Ascending aorta (tissue), 2 donors: ENCODE data around the gene NUDT7. TPM values are rescaled to one million over a fixed set of nuclear protein-coding genes. Genes with fewer than 3 reads are reported as not detected.

Source experiments
- DNase-seq, 2 donors: peaks; one replicate each; pipeline ENCODE4 v3.0.0-alpha.2; 2019; ENCODE audit warnings: low spot score in 2 of 2
- H3K27ac ChIP-seq, 2 donors: fragments of 200-600 bp; sonication (generic); one replicate each; pipeline ENCODE4 v1.5.1; 2016 to 2017; ENCODE audit warnings: mild to moderate bottlenecking in 1 of 2
- H3K27me3 ChIP-seq: fragments of 200-600 bp; sonication (generic); one replicate; pipeline ENCODE4 v1.5.1; 2017
- H3K36me3 ChIP-seq, 2 donors: fragments of 200-600 bp; sonication (generic); one replicate each; pipeline ENCODE4 v1.5.1; 2016
- H3K4me1 ChIP-seq, 2 donors: fragments of 200-600 bp; sonication (generic); one replicate each; pipeline ENCODE4 v1.5.1; 2016 to 2017; ENCODE audit warnings: mild to moderate bottlenecking in 1 of 2
- H3K4me3 ChIP-seq, 2 donors: fragments of 200-600 bp; sonication (generic); one replicate each; pipeline ENCODE4 v1.5.1; 2016 to 2017; ENCODE audit warnings: mild to moderate bottlenecking in 1 of 2
- H3K9me3 ChIP-seq, 2 donors: fragments of 200-600 bp; sonication (generic); one replicate each; pipeline ENCODE4 v1.5.1; 2016
- intact Hi-C: fragments of 100-400 bp; cut with DNase I; formaldehyde crosslinking; loops from one replicate; pipeline ENCODE4 v1.15.1; 2023
- total RNA-seq: library from RNA; depleted of rRNA; stranded (reverse); fragments of >200 nt; gene quantifications from one replicate; pipeline ENCODE4 v1.1.0, GENCODE V29; 2016
- TF ChIP-seq, protein P1 (sequence below), 3 experiments: fragments of 200-600 bp in 2 of 3; fragments of 450-650 bp in 1 of 3; sonication (generic) in 2 of 3; IDR thresholded peaks; one replicate each; pipeline ENCODE4 v1.5.1; 2016 to 2019; ENCODE audit warnings: antibody characterized with exemption in 3 of 3, mild to moderate bottlenecking in 1 of 3, moderate library complexity in 1 of 3

The NUDT7 gene
- total RNA-seq, 1 donor from 2014 or later: not detected

DNA sequence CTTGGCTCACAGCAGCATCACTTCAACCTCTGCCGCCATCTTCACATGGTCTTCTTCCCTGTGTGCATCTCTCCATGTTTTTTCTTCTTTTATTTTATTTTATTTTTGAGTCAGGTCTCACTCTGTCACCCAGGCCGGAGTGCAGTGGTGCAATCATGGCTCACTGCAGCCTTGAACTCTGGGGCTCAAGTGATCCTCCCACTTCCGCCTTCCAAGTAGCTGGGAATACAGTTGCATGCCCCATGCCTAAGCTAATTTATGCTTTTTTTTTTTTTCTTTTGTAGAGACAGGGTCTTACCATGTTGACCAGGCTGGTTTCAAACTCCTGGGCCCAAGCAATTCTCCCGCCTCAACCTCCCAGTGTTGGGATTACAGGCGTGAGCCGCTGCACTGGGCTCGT is 1.9 kb downstream of the NUDT7 start:
- no peaks in the 10 kb centered on the region for H3K4me1 ChIP-seq
- no peak for DNase-seq

DNA sequence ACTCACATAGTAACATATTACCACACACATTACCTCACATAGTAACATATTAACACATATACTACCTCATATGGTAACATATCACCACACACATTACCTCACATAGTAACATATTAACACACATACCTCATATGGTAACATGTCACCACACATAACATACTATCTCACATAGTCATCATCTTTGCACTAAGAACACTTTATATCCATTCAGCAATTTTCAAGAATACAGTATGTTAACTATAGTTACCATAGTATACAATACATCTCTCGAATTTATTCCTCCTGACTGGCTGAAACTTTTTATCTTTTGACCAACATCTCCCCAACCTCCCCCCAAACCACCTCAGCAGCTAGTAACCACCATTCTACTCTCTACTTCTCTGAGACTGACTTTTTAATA is 7.6 kb downstream of the NUDT7 start:
- H3K27ac ChIP-seq: no peak overlapping the region
- no peaks in the 10 kb centered on the region for H3K36me3 ChIP-seq
- TF ChIP-seq, protein P1, sequence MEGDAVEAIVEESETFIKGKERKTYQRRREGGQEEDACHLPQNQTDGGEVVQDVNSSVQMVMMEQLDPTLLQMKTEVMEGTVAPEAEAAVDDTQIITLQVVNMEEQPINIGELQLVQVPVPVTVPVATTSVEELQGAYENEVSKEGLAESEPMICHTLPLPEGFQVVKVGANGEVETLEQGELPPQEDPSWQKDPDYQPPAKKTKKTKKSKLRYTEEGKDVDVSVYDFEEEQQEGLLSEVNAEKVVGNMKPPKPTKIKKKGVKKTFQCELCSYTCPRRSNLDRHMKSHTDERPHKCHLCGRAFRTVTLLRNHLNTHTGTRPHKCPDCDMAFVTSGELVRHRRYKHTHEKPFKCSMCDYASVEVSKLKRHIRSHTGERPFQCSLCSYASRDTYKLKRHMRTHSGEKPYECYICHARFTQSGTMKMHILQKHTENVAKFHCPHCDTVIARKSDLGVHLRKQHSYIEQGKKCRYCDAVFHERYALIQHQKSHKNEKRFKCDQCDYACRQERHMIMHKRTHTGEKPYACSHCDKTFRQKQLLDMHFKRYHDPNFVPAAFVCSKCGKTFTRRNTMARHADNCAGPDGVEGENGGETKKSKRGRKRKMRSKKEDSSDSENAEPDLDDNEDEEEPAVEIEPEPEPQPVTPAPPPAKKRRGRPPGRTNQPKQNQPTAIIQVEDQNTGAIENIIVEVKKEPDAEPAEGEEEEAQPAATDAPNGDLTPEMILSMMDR (IDR thresholded peaks at IDR 0.05): no peak

More for the DNA sequence above, 1.9 kb downstream of the NUDT7 start:
- Histone ChIP-seq H3K4me3 (no peak overlapping the region), H3K36me3 (no peaks in the 10 kb centered on the region), H3K27ac (no peak overlapping the region), H3K9me3 (no peaks in the 10 kb centered on the region), H3K27me3 (no peaks in the 10 kb centered on the region)
- intact Hi-C loops: loop anchor here (5.0 kb wide), 1 partner anchor 158 kb away; no protein-coding TSS in a partner anchor
- TF ChIP-seq, protein P1 (IDR thresholded peaks at IDR 0.05): no peak

DNA sequence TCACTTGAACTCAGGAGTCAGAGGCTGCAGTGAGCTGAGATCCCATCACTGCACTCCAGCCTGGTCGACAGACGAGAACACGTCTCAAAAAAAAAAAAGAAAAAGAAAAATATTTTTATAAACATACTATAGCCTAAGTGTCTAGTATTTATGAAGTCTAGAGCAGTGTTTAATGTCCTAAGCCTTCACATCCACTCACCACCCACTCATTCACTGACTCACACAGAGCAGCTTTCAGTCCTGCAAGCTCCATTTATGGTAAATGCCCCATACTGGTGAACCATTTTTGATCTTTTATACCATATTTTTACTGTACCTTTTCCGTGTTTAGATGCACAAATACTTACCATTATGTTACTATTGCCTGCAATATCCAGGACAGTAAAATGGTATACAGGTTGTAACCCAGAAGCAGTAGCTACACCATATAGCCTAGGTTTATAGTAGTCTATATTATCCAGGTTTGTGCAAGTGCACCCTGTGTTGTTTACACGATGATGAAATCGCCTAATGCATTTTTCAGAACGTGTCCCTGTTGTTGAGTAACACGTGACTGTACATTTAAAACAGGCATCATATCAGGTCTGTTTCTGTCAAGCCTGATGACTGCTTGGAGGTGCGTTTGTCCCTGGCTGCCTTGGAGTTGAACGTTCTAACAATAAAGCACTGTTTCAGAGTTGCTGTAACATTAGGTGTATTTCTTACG is 10.1 kb downstream of the NUDT7 start:
- Histone ChIP-seq H3K4me3 (no peak overlapping the region), H3K27ac (no peak overlapping the region), H3K9me3 (no peaks in the 10 kb centered on the region), H3K27me3 (no peaks in the 10 kb centered on the region), H3K36me3 (no peaks in the 10 kb centered on the region), H3K4me1 (no peaks in the 10 kb centered on the region)
- intact Hi-C loops: no loop called here
- TF ChIP-seq, protein P1 (IDR thresholded peaks at IDR 0.05): no peak
- no peak for DNase-seq

More for the DNA sequence above, 7.6 kb downstream of the NUDT7 start:
- no peak for DNase-seq
- H3K9me3 ChIP-seq: no peaks in the 10 kb centered on the region
- intact Hi-C loops: no loop called here
- H3K27me3 ChIP-seq: no peaks in the 10 kb centered on the region
- no peak overlapping the region for H3K4me3 ChIP-seq
- H3K4me1 ChIP-seq: no peaks in the 10 kb centered on the region

DNA sequence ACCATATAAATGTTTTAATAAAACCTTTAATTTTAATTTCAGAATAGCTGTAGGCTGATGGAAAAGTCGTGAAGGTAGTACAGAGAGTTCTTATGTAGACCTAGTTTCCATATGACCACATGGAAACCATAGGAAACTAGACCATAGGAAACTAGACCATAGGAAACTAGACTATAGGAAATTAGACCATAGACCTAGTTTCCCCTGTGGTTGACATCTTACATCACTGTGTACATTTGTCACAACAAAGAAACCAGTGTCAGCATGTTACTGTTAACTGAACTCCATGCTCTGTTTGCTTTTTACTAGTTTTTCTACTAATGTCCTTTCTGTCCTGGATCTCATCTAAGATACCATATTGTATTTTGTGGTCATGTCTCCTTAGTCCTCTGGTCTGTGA is 14.6 kb downstream of the NUDT7 start:
- H3K4me3 ChIP-seq: no peak overlapping the region
- no peak for DNase-seq
- H3K4me1 ChIP-seq: no peaks in the 10 kb centered on the region
- no peak overlapping the region for H3K27ac ChIP-seq
- no peaks in the 10 kb centered on the region for H3K27me3 ChIP-seq
- TF ChIP-seq, protein P1 (IDR thresholded peaks at IDR 0.05): no peak
- H3K9me3 ChIP-seq: no peaks in the 10 kb centered on the region
- no peaks in the 10 kb centered on the region for H3K36me3 ChIP-seq
- intact Hi-C loops: no loop called here

DNA sequence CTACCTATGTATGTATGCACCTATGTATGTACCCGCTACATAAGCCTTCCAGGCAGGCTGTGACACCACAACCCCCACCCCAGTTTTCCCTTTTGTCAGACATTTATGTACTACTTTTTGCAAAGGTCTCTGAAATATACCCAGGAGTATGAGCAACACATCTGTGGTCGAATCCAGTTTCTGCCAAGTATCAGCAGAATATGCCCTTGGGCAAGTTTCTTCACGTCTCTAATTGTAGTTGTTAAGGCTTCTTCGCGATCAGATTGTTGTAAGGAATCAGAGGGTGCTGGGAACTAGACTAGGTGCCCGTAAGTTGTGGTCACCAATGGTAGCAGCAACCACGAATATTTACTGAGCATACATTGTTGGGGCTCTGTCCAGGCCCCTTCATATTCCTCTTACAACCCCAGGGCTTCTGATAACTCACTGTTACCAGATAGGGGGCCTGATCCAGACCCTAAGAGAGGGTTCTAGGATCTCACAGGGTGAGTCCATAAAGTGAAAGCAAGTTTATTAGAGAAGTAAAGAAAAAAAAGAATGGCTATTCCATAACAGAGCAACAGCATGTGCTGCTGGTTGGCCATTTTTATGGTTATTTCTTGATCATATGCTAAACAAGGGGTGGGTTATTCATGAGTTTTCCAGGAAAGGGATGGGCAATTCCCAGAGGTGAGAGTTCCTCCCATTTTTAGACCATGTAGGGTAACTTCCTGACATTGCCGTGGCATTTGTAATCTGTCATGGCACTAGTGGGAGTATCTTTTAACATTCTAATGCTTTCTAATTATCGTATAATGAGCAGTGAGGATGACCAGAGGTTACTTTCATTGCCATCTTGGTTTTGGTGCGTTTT is 16.6 kb downstream of the NUDT7 start:
- Histone ChIP-seq H3K4me1 (no peaks in the 10 kb centered on the region), H3K4me3 (no peak overlapping the region), H3K36me3 (no peaks in the 10 kb centered on the region), H3K27ac (no peak overlapping the region), H3K9me3 (no peaks in the 10 kb centered on the region), H3K27me3 (no peaks in the 10 kb centered on the region)
- intact Hi-C loops: no loop called here
- DNase-seq: no peak
- TF ChIP-seq, protein P1 (IDR thresholded peaks at IDR 0.05): no peak
